Osteocyte (in vitro differentiated cells): Measurements from ENCODE around the gene CLIC1. TPM values are rescaled to one million over a fixed set of nuclear protein-coding genes. Genes with fewer than 3 reads are reported as not detected.

Experiments
- DNase-seq: peaks from one replicate; pipeline ENCODE4 v3.0.0; 2021; ENCODE audit warnings: mixed read lengths; ENCODE audit not compliant: unreplicated experiment; ENCODE audit errors: extremely low spot score
- H3K27ac Mint-ChIP-seq: one replicate; pipeline ENCODE4 v1.8.0; 2021; ENCODE audit warnings: mild to moderate bottlenecking, mixed read lengths; ENCODE audit not compliant: unreplicated experiment
- H3K27me3 Mint-ChIP-seq: one replicate; pipeline ENCODE4 v1.8.0; 2021; ENCODE audit warnings: mixed read lengths; ENCODE audit not compliant: unreplicated experiment
- H3K36me3 Mint-ChIP-seq: one replicate; pipeline ENCODE4 v1.8.0; 2021; ENCODE audit warnings: mixed read lengths; ENCODE audit not compliant: unreplicated experiment
- H3K4me1 Mint-ChIP-seq: one replicate; pipeline ENCODE4 v1.8.0; 2021; ENCODE audit warnings: mixed read lengths; ENCODE audit not compliant: unreplicated experiment
- H3K4me3 Mint-ChIP-seq: one replicate; pipeline ENCODE4 v1.8.0; 2021; ENCODE audit warnings: mild to moderate bottlenecking, moderate library complexity, mixed read lengths; ENCODE audit not compliant: unreplicated experiment
- H3K9me3 Mint-ChIP-seq: one replicate; pipeline ENCODE4 v1.8.0; 2021; ENCODE audit warnings: mixed read lengths; ENCODE audit not compliant: unreplicated experiment
- CTCF ChIP-seq: fragments of 200-600 bp; sonication (generic); IDR thresholded peaks from 2 replicates; pipeline ENCODE4 v1.5.0; 2021; ENCODE audit warnings: antibody characterized with exemption, mild to moderate bottlenecking, moderate library complexity
- total RNA-seq: library from RNA; stranded (reverse); gene quantifications from 2 replicates; pipeline ENCODE4 v1.2.1, GENCODE V29; 2021

Gene CLIC1
- total RNA-seq, 1 donor from 2014 or later, result 230 TPM

GRCh38 chr6:31721351-31722020 is 14.8 kb downstream of the CLIC1 start, which contains the start of gene LY6G6C:
Gene LY6G6C (minus strand): TSS chr6:31721746. CDS start chr6:31721679, 67 bp downstream.
- no peaks in the 10 kb centered on the region for H3K27me3 Mint-ChIP-seq
- H3K4me3 Mint-ChIP-seq, result no peak within 1 kb of the TSS
- DNase-seq, result no peak
- peaks cover 10% of the 10 kb centered on the region for H3K36me3 Mint-ChIP-seq
- H3K27ac Mint-ChIP-seq, result no peak within 1 kb of the TSS
- no peak for TF ChIP-seq CTCF
- no peaks in the 10 kb centered on the region for H3K9me3 Mint-ChIP-seq
- no peaks in the 10 kb centered on the region for H3K4me1 Mint-ChIP-seq

- Mint-ChIP-seq H3K4me3 (no peak overlapping the region), H3K36me3 (peaks cover 2% of the 10 kb centered on the region), H3K4me1 (no peaks in the 10 kb centered on the region), H3K27me3 (no peaks in the 10 kb centered on the region), H3K9me3 (no peaks in the 10 kb centered on the region), H3K27ac (no peak overlapping the region)
- no peak for TF ChIP-seq CTCF
- no peak for DNase-seq
These were observed 16.0 kb downstream of the CLIC1 start for GRCh38 chr6:31720196-31720770.

- TF ChIP-seq CTCF, result no peak
- peaks cover 4% of the 10 kb centered on the region for H3K27me3 Mint-ChIP-seq
- H3K4me3 Mint-ChIP-seq, result no peak overlapping the region
- H3K4me1 Mint-ChIP-seq, result peaks cover 4% of the 10 kb centered on the region
- DNase-seq, result no peak
- H3K36me3 Mint-ChIP-seq, result no peaks in the 10 kb centered on the region
- H3K27ac Mint-ChIP-seq, result no peak overlapping the region
- H3K9me3 Mint-ChIP-seq, result no peaks in the 10 kb centered on the region
These were observed 17.3 kb downstream of the CLIC1 start for GRCh38 chr6:31719001-31719400.

GRCh38 chr6:31718265-31718664 is 18.1 kb downstream of the CLIC1 start:
- Mint-ChIP-seq H3K4me3 (no peak overlapping the region), H3K9me3 (no peaks in the 10 kb centered on the region), H3K27me3 (peaks cover 5% of the 10 kb centered on the region), H3K4me1 (peaks cover 6% of the 10 kb centered on the region), H3K27ac (no peak overlapping the region), H3K36me3 (no peaks in the 10 kb centered on the region)
- TF ChIP-seq CTCF, result no peak
- no peak for DNase-seq

- H3K36me3 Mint-ChIP-seq, result no peaks in the 10 kb centered on the region
- H3K27me3 Mint-ChIP-seq, result peaks cover 6% of the 10 kb centered on the region
- DNase-seq, result no peak
- H3K9me3 Mint-ChIP-seq, result no peaks in the 10 kb centered on the region
- no peak for TF ChIP-seq CTCF
- H3K27ac Mint-ChIP-seq, result no peak overlapping the region
- H3K4me1 Mint-ChIP-seq, result peaks cover 6% of the 10 kb centered on the region
- H3K4me3 Mint-ChIP-seq, result no peak overlapping the region
These were observed 18.7 kb downstream of the CLIC1 start for GRCh38 chr6:31717499-31718222.
